Panc1 (cell line): Measurements from ENCODE around the gene CACNA2D3. TPM values are rescaled to one million over a fixed set of nuclear protein-coding genes. Genes with fewer than 3 reads are reported as not detected.

ENCODE experiments used
- ATAC-seq: fragments of 200-7000 bp; cut with Tn5 transposase; 2 replicates; pipeline ENCODE4 v1.9.1; 2020; ENCODE audit warnings: mild to moderate bottlenecking, moderate library complexity
- BruUV-seq: library from RNA; stranded (reverse); fragments of 400-500 nt; replicated peaks from 2 replicates; lab custom pipeline; 2021; lab: Mats Ljungman, UMichigan
- CTCF ChIA-PET: fragments of 300-600 bp; sonication (Branson Sonifier 250); formaldehyde crosslinking; loops from one replicate; lab custom pipeline; 2022; ENCODE audit warnings: antibody characterized with exemption; lab: Charles Lee
- POLR2A ChIA-PET: fragments of 300-600 bp; sonication (Branson Sonifier 250); formaldehyde crosslinking; loops from one replicate; lab custom pipeline; 2022; ENCODE audit warnings: antibody characterized with exemption; lab: Charles Lee
- DNase-seq: peaks from one replicate; pipeline ENCODE4 v3.0.0-alpha.2; 2010; ENCODE audit warnings: low read depth, low spot score
- H3K27ac ChIP-seq: 2 replicates; pipeline ENCODE4 v1.5.1; 2011; ENCODE audit warnings: mild to moderate bottlenecking, low read length, inconsistent platforms
- H3K27me3 ChIP-seq: fragments of 200-500 bp; sonication (Bioruptor generic); 2 replicates; pipeline ENCODE4 v1.6.0; 2014; ENCODE audit warnings: low read length, inconsistent platforms; ENCODE audit not compliant: control insufficient read depth, insufficient read depth
- H3K36me3 ChIP-seq: fragments of 200-500 bp; sonication (Bioruptor generic); 2 replicates; pipeline ENCODE4 v1.5.1; 2014; ENCODE audit warnings: inconsistent platforms, mild to moderate bottlenecking, low read length, moderate library complexity; ENCODE audit not compliant: control insufficient read depth, insufficient read depth
- H3K4me1 ChIP-seq: 2 replicates; pipeline ENCODE4 v1.5.1; 2011; ENCODE audit warnings: inconsistent platforms, mild to moderate bottlenecking, low read length, moderate library complexity; ENCODE audit not compliant: control insufficient read depth, insufficient read depth
- H3K4me3 ChIP-seq, 2 experiments: 2 replicates each; pipeline ENCODE4 v1.5.1; 2011 to 2012; ENCODE audit warnings: low read depth in 2 of 2, low read length in 2 of 2, mild to moderate bottlenecking in 2 of 2, inconsistent platforms in 1 of 2, moderate library complexity in 1 of 2
- H3K9me3 ChIP-seq: fragments of 200-500 bp; sonication (Bioruptor generic); 2 replicates; pipeline ENCODE4 v1.5.1; 2014; ENCODE audit warnings: low read depth, mild to moderate bottlenecking, inconsistent platforms, low read length, moderate library complexity; ENCODE audit not compliant: control insufficient read depth, insufficient read depth
- CTCF ChIP-seq: fragments of 450-650 bp; IDR thresholded peaks from 2 replicates; pipeline ENCODE4 v1.5.1; 2017; ENCODE audit warnings: mild to moderate bottlenecking
- POLR2AphosphoS5 ChIP-seq: IDR thresholded peaks from 2 replicates; pipeline ENCODE4 v1.6.1; 2012; ENCODE audit warnings: mild to moderate bottlenecking, low read depth, low read length, moderate library complexity
- REST ChIP-seq, 2 experiments: IDR thresholded peaks; 2 replicates each; pipeline ENCODE4 v1.6.1; 2011 to 2012; ENCODE audit warnings: low read depth in 2 of 2, control low read depth in 1 of 2, low read length in 1 of 2, mild to moderate bottlenecking in 1 of 2, moderate library complexity in 1 of 2; ENCODE audit not compliant: insufficient read depth in 1 of 2
- SIN3A ChIP-seq: IDR thresholded peaks from 2 replicates; pipeline ENCODE4 v1.6.1; 2012; ENCODE audit warnings: low read depth, mild to moderate bottlenecking, low read length, moderate library complexity, borderline replicate concordance; ENCODE audit not compliant: insufficient read depth
- TCF7L2 ChIP-seq: IDR thresholded peaks from 2 replicates; pipeline ENCODE4 v1.6.1; 2011; ENCODE audit warnings: mild to moderate bottlenecking, low read depth, low read length, inconsistent platforms
- in situ Hi-C: cut with HindIII; loops from 2 replicates; pipeline ENCODE4 v1.10.0; 2016; ENCODE audit warnings: low sequenced_read_pairs, low pct_unique_long_range_greater_than_20kb
- intact Hi-C: fragments of 100-400 bp; cut with micrococcal nuclease; formaldehyde crosslinking; loops from one replicate; pipeline ENCODE4 v1.10.0; 2022; ENCODE audit not compliant: unreplicated experiment
- total RNA-seq: library from RNA; stranded (reverse); gene quantifications from one replicate; pipeline ENCODE4 v1.2.1, GENCODE V29; 2021; ENCODE audit not compliant: unreplicated experiment

Gene CACNA2D3
- total RNA-seq, 1 experiment from 2014 or later: 0.41 TPM

- ChIA-PET CTCF (no interaction called here), POLR2A (no interaction called here)
- no peaks in the 10 kb centered on the region for H3K36me3 ChIP-seq
- TF ChIP-seq SIN3A (no peak), REST (IDR thresholded peaks at IDR 0.05; ENCODE audit: insufficient read depth in 1 of 2, low read depth in 2 of 2, low read length in 1 of 2) (no peak), POLR2AphosphoS5 (no peak), CTCF (no peak), TCF7L2 (no peak)
- H3K27me3 ChIP-seq: no peaks in the 10 kb centered on the region
- intact Hi-C loops (no loop called here), in situ Hi-C loops (no loop called here)
- H3K9me3 ChIP-seq: no peaks in the 10 kb centered on the region
- BruUV-seq: no TSS peak
- no peak for ATAC-seq
- H3K27ac ChIP-seq: no peak overlapping the region
- H3K4me3 ChIP-seq: no peak overlapping the region
- no peak for DNase-seq
- no peaks in the 10 kb centered on the region for H3K4me1 ChIP-seq
Observed at GRCh38 chr3:54344601-54345231, 222.4 kb downstream of the CACNA2D3 start.

GRCh38 chr3:54345847-54346375, 223.6 kb downstream of the CACNA2D3 start:
- DNase-seq (no peak), ATAC-seq (no peak)
- no peak for TF ChIP-seq SIN3A
- TF ChIP-seq POLR2AphosphoS5: no peak
- no peak for TF ChIP-seq REST (IDR thresholded peaks at IDR 0.05; ENCODE audit: insufficient read depth in 1 of 2, low read depth in 2 of 2, low read length in 1 of 2)
- TF ChIP-seq CTCF: no peak
- TF ChIP-seq TCF7L2: no peak
- POLR2A ChIA-PET: no interaction called here
- H3K4me1 ChIP-seq: no peaks in the 10 kb centered on the region
- intact Hi-C loops: no loop called here
- no peak overlapping the region for H3K4me3 ChIP-seq
- no peak overlapping the region for H3K27ac ChIP-seq
- in situ Hi-C loops: no loop called here
- CTCF ChIA-PET: no interaction called here
- no peaks in the 10 kb centered on the region for H3K9me3 ChIP-seq
- H3K36me3 ChIP-seq: no peaks in the 10 kb centered on the region
- BruUV-seq: no TSS peak
- H3K27me3 ChIP-seq: no peaks in the 10 kb centered on the region
